Fibroblast of lung (primary cell): ENCODE measurements around the gene C2orf49.

ENCODE experiments used
- CTCF ChIP-seq, 2 donors: IDR thresholded peaks in 1 of 2; conservative IDR thresholded peaks in 1 of 2; 1 replicate in 1 of 2; 2 replicates in 1 of 2; pipeline ENCODE4 v1.5.1; 2011 to 2012; ENCODE audit warnings: low read length in 2 of 2, control low read depth in 1 of 2, inconsistent platforms in 1 of 2, low read depth in 1 of 2, mild to moderate bottlenecking in 1 of 2
- EZH2 ChIP-seq: IDR thresholded peaks from 2 replicates; pipeline ENCODE4 v1.5.1; 2012; ENCODE audit warnings: low read length, control low read depth, mild to moderate bottlenecking; ENCODE audit errors: missing control alignments

- no peak for TF ChIP-seq CTCF (conservative IDR thresholded peaks at IDR 0.05 in 1 of 2, IDR thresholded peaks at IDR 0.05 in 1 of 2; ENCODE audit: low read depth in 1 of 2, low read length in 2 of 2)
- no peak for TF ChIP-seq EZH2
Measured at GRCh38 chr2:105315314-105315713, 22.0 kb upstream of the C2orf49 start.
